Femur (tissue), 1 donor: ENCODE measurements around the gene ALPK3.
"Not testable (repeated sequence)": the region's sequence is repeated elsewhere in the genome, so short reads cannot be mapped to it uniquely, and the experiment has no call there.

Experiments
- DNase-seq: peaks from one replicate; pipeline ENCODE4 v3.0.0-alpha.2; 2017

The ALPK3 gene

GRCh38 chr15:84828086-84828908, 11.1 kb downstream of the ALPK3 start:
- peak; percentile 70 for DNase-seq

- no peak for DNase-seq
Measured at GRCh38 chr15:84829428-84829827, 12.3 kb downstream of the ALPK3 start.

- no peak for DNase-seq
Measured at GRCh38 chr15:84830036-84830435, 12.9 kb downstream of the ALPK3 start.

- DNase-seq, result no peak
Measured at GRCh38 chr15:84831028-84831427, 13.9 kb downstream of the ALPK3 start.

GRCh38 chr15:84831613-84832012, 14.5 kb downstream of the ALPK3 start:
- no peak for DNase-seq

GRCh38 chr15:84832448-84833040, 15.4 kb downstream of the ALPK3 start:
- no peak for DNase-seq

- no peak for DNase-seq
Measured at GRCh38 chr15:84833447-84834228, 16.5 kb downstream of the ALPK3 start.

- DNase-seq, result no peak
Measured at GRCh38 chr15:84834229-84834955, 17.2 kb downstream of the ALPK3 start.

GRCh38 chr15:84834969-84835368, 17.8 kb downstream of the ALPK3 start:
- no peak for DNase-seq

GRCh38 chr15:84835661-84836337, 18.6 kb downstream of the ALPK3 start:
- DNase-seq, result no peak

GRCh38 chr15:84836844-84837243, 19.7 kb downstream of the ALPK3 start:
- DNase-seq, result no peak

GRCh38 chr15:84839714-84840113, 22.6 kb downstream of the ALPK3 start:
- DNase-seq, result no peak

GRCh38 chr15:84840255-84840654, 23.1 kb downstream of the ALPK3 start:
- no peak for DNase-seq

GRCh38 chr15:84840741-84841429, 23.7 kb downstream of the ALPK3 start:
- peak; percentile 87 for DNase-seq

- no peak for DNase-seq
Measured at GRCh38 chr15:84842781-84843180, 25.6 kb downstream of the ALPK3 start.

GRCh38 chr15:84844964-84845363, 27.8 kb downstream of the ALPK3 start:
- DNase-seq, result no peak

GRCh38 chr15:84845631-84846030, 28.5 kb downstream of the ALPK3 start:
- DNase-seq, result not testable (repeated sequence)

- no peak for DNase-seq
Measured at GRCh38 chr15:84846269-84846668, 29.1 kb downstream of the ALPK3 start.

GRCh38 chr15:84847382-84847781, 30.2 kb downstream of the ALPK3 start:
- DNase-seq, result no peak

- DNase-seq, result no peak
Measured at GRCh38 chr15:84852212-84852611, 35.1 kb downstream of the ALPK3 start.

GRCh38 chr15:84855136-84855535, 38.0 kb downstream of the ALPK3 start:
- DNase-seq, result no peak

- no peak for DNase-seq
Measured at GRCh38 chr15:84855765-84856164, 38.6 kb downstream of the ALPK3 start.
